Type B pancreatic cell (in vitro differentiated cells): Measurements from ENCODE around the gene UBE4B. TPM values are rescaled to one million over a fixed set of nuclear protein-coding genes. Genes with fewer than 3 reads are reported as not detected.

Experiments
- DNase-seq: peaks from one replicate; pipeline ENCODE4 v3.0.0; 2021; ENCODE audit warnings: mixed read lengths; ENCODE audit not compliant: unreplicated experiment; ENCODE audit errors: extremely low spot score
- H3K27ac Mint-ChIP-seq: 2 replicates; pipeline ENCODE4 v1.8.0; 2021; ENCODE audit warnings: mild to moderate bottlenecking, mixed read lengths
- H3K27me3 Mint-ChIP-seq: 2 replicates; pipeline ENCODE4 v1.8.0; 2021; ENCODE audit warnings: mixed read lengths
- H3K36me3 Mint-ChIP-seq: 2 replicates; pipeline ENCODE4 v1.8.0; 2021; ENCODE audit warnings: mixed read lengths
- H3K4me1 Mint-ChIP-seq: one replicate; pipeline ENCODE4 v1.8.0; 2021; ENCODE audit warnings: mixed read lengths; ENCODE audit not compliant: unreplicated experiment
- H3K4me3 Mint-ChIP-seq: 2 replicates; pipeline ENCODE4 v1.8.0; 2021; ENCODE audit warnings: mild to moderate bottlenecking, mixed read lengths
- H3K9me3 Mint-ChIP-seq: 2 replicates; pipeline ENCODE4 v1.8.0; 2021; ENCODE audit warnings: mixed read lengths
- CTCF ChIP-seq: fragments of 200-600 bp; sonication (generic); conservative IDR thresholded peaks from 2 replicates; pipeline ENCODE4 v1.5.0; 2021; ENCODE audit warnings: antibody characterized with exemption, mild to moderate bottlenecking
- total RNA-seq: library from RNA; stranded (reverse); gene quantifications from 2 replicates; pipeline ENCODE4 v1.2.1, GENCODE V29; 2021; ENCODE audit warnings: low replicate concordance

UBE4B gene
- total RNA-seq, 1 donor from 2014 or later = 55.1 TPM

- Mint-ChIP-seq H3K27ac (no peak overlapping the region), H3K36me3 (peaks cover 41% of the 10 kb centered on the region), H3K4me1 (peaks cover 25% of the 10 kb centered on the region), H3K9me3 (no peaks in the 10 kb centered on the region), H3K27me3 (no peaks in the 10 kb centered on the region), H3K4me3 (no peak overlapping the region)
- DNase-seq = no peak
- no peak for TF ChIP-seq CTCF
These were observed 148.4 kb downstream of the UBE4B start for GRCh38 chr1:10181154-10181553.

- Mint-ChIP-seq H3K36me3 (peaks cover 22% of the 10 kb centered on the region), H3K27ac (no peak overlapping the region), H3K27me3 (no peaks in the 10 kb centered on the region), H3K4me3 (no peak overlapping the region), H3K9me3 (no peaks in the 10 kb centered on the region), H3K4me1 (peaks cover 10% of the 10 kb centered on the region)
- no peak for DNase-seq
- TF ChIP-seq CTCF = no peak
These were observed 153.0 kb downstream of the UBE4B start for GRCh38 chr1:10185759-10186158.

GRCh38 chr1:10186331-10187025 lies 153.7 kb downstream of the UBE4B start:
- H3K27me3 Mint-ChIP-seq = no peaks in the 10 kb centered on the region
- H3K27ac Mint-ChIP-seq = no peak overlapping the region
- no peaks in the 10 kb centered on the region for H3K9me3 Mint-ChIP-seq
- DNase-seq = no peak
- peaks cover 10% of the 10 kb centered on the region for H3K4me1 Mint-ChIP-seq
- H3K4me3 Mint-ChIP-seq = no peak overlapping the region
- peaks cover 16% of the 10 kb centered on the region for H3K36me3 Mint-ChIP-seq
- TF ChIP-seq CTCF = no peak

- Mint-ChIP-seq H3K9me3 (no peaks in the 10 kb centered on the region), H3K4me3 (no peak overlapping the region), H3K27ac (no peak overlapping the region), H3K36me3 (peaks cover 16% of the 10 kb centered on the region), H3K4me1 (peaks cover 10% of the 10 kb centered on the region), H3K27me3 (no peaks in the 10 kb centered on the region)
- no peak for TF ChIP-seq CTCF
- no peak for DNase-seq
These were observed 154.2 kb downstream of the UBE4B start for GRCh38 chr1:10187026-10187334.

GRCh38 chr1:10188133-10188650 lies 155.4 kb downstream of the UBE4B start:
- Mint-ChIP-seq H3K27me3 (no peaks in the 10 kb centered on the region), H3K4me3 (no peak overlapping the region), H3K9me3 (no peaks in the 10 kb centered on the region), H3K36me3 (peaks cover 10% of the 10 kb centered on the region), H3K4me1 (peaks cover 10% of the 10 kb centered on the region), H3K27ac (peak overlapping the region; percentile 20)
- no peak for DNase-seq
- no peak for TF ChIP-seq CTCF
